HPDE6-E6E7 (cell line): ENCODE measurements around the gene SPINK2.

Experiments
- DNase-seq: peaks from one replicate; pipeline ENCODE4 v3.0.0; 2011; ENCODE audit warnings: missing footprints; ENCODE audit errors: extremely low spot score

The SPINK2 gene

GRCh38 chr4:56799824-56800756 is 21.4 kb downstream of the SPINK2 start:
- DNase-seq: peak; percentile 81

GRCh38 chr4:56799161-56799759 is 22.2 kb downstream of the SPINK2 start:
- no peak for DNase-seq

- no peak for DNase-seq
Observed at GRCh38 chr4:56796211-56796610, 25.3 kb downstream of the SPINK2 start.

GRCh38 chr4:56791316-56791715 is 30.2 kb downstream of the SPINK2 start:
- DNase-seq: no peak

GRCh38 chr4:56790691-56791091 is 30.8 kb downstream of the SPINK2 start:
- no peak for DNase-seq

- DNase-seq: no peak
Observed at GRCh38 chr4:56788081-56788480, 33.4 kb downstream of the SPINK2 start.

GRCh38 chr4:56787380-56787779 is 34.1 kb downstream of the SPINK2 start:
- DNase-seq: no peak

- DNase-seq: no peak
Observed at GRCh38 chr4:56786955-56787354, 34.5 kb downstream of the SPINK2 start.

- no peak for DNase-seq
Observed at GRCh38 chr4:56783986-56784385, 37.5 kb downstream of the SPINK2 start.

GRCh38 chr4:56782019-56782418 is 39.5 kb downstream of the SPINK2 start:
- DNase-seq: no peak

- DNase-seq: no peak
Observed at GRCh38 chr4:56773346-56773745, 48.2 kb downstream of the SPINK2 start.

GRCh38 chr4:56772134-56772533 is 49.4 kb downstream of the SPINK2 start:
- DNase-seq: no peak

GRCh38 chr4:56768763-56769162 is 52.7 kb downstream of the SPINK2 start:
- DNase-seq: no peak

GRCh38 chr4:56768316-56768715 is 53.2 kb downstream of the SPINK2 start:
- DNase-seq: no peak

GRCh38 chr4:56767567-56767966 is 53.9 kb downstream of the SPINK2 start:
- DNase-seq: no peak

GRCh38 chr4:56764775-56765174 is 56.7 kb downstream of the SPINK2 start:
- no peak for DNase-seq

- no peak for DNase-seq
Observed at GRCh38 chr4:56764223-56764622, 57.3 kb downstream of the SPINK2 start.

GRCh38 chr4:56762484-56763250 is 58.8 kb downstream of the SPINK2 start:
- DNase-seq: no peak

- no peak for DNase-seq
Observed at GRCh38 chr4:56760183-56760582, 61.3 kb downstream of the SPINK2 start.
